ENCODE measurements around the gene SLCO2B1. TPM values are rescaled to one million over a fixed set of nuclear protein-coding genes. Genes with fewer than 3 reads are reported as not detected.
"Not testable (repeated sequence)": the region's sequence is repeated elsewhere in the genome, so short reads cannot be mapped to it uniquely, and the experiment has no call there.

SLCO2B1 gene
- total and polyA plus RNA-seq, 2 experiments from 2014 or later: not detected

- Histone ChIP-seq H4K20me1 (ENCODE audit: insufficient read depth) (no peaks in the 10 kb centered on the region), H3K4me1 (ENCODE audit: insufficient read depth) (peaks cover 14% of the 10 kb centered on the region), H3K27ac (no peak overlapping the region), H3K9me2 (ENCODE audit: insufficient read depth) (no peaks in the 10 kb centered on the region), H3K9ac (no peak overlapping the region), H2AFZ (no peak overlapping the region), H3K4me2 (ENCODE audit: unreplicated experiment) (no peak overlapping the region), H3K36me3 (ENCODE audit: low read depth) (no peaks in the 10 kb centered on the region), H3K9me3 (ENCODE audit: low read depth) (peaks cover 1% of the 10 kb centered on the region), H3K79me2 (ENCODE audit: insufficient read depth) (no peaks in the 10 kb centered on the region), H3K27me3 (replicated peaks; ENCODE audit: insufficient read depth) (peaks cover 31% of the 10 kb centered on the region), H3F3A (ENCODE audit: insufficient read depth) (peaks cover 7% of the 10 kb centered on the region; the same call in 1 of the 2 replicates), H3K4me3 (no peak overlapping the region)
- 63 to 68% methylated on average over 9 of the region's 9 CpGs for WGBS, 2 experiments (ENCODE audit: low coverage in 1 of 2, low lambda C conversion rate in 2 of 2, missing lambda C conversion rate in 2 of 2)
- in situ Hi-C loops (cut with MboI): no loop called here
- peak; percentile 7 for DNase-seq
- TF ChIP-seq EZH2phosphoT487 (IDR thresholded peaks at IDR 0.05; ENCODE audit: insufficient read depth, low read depth): no peak
- TF ChIP-seq EZH2 (IDR thresholded peaks at IDR 0.05; ENCODE audit: insufficient read depth, poor library complexity, severe bottlenecking): no peak
Observed at GRCh38 chr11:75105462-75105925, 45.4 kb upstream of the SLCO2B1 start.

DNA sequence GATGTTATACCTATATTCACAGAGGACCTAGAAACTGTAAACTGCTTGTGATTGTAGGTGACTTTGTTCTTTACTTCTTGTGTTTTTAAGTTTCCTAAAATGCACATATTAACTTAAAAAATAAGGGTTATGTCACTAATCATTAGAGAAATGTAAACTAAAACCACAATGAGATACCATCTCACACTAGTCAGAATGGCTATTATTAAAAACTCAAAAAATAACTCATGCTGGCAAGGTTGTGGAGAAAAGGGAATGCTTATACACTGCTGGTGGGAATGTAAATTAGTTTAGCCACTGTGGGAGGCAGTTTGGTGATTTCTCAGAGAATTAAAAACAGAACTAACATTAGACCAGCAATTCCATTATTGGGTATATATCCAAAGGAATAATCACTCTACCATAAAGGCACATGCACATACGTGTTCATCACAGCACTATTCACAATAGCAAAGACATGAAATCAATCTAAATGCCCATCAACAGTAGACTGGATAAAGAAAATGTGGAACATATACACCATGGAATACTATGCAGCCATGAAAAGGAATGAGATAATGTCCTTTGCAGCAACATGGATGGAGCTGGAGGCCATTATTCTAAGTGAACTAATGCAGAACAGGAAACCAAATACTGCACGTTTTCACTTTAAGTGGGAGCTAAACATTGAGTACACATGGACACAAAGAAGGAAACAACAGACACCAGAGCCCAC, 44.8 kb upstream of the SLCO2B1 start:
- in situ Hi-C loops (cut with MboI); H4K20me1 ChIP-seq (ENCODE audit: insufficient read depth); H3K36me3 ChIP-seq (ENCODE audit: low read depth); H2AFZ ChIP-seq; H3K9me3 ChIP-seq (ENCODE audit: low read depth); H3K4me2 ChIP-seq (ENCODE audit: unreplicated experiment); DNase-seq; H3K79me2 ChIP-seq (ENCODE audit: insufficient read depth); H3K9me2 ChIP-seq (ENCODE audit: insufficient read depth); H3K9ac ChIP-seq; H3F3A ChIP-seq (ENCODE audit: insufficient read depth); H3K27ac ChIP-seq; H3K4me3 ChIP-seq: not testable (repeated sequence)
- Histone ChIP-seq H3K27me3 (replicated peaks; ENCODE audit: insufficient read depth) (peaks cover 30% of the 10 kb centered on the region), H3K4me1 (ENCODE audit: insufficient read depth) (peaks cover 14% of the 10 kb centered on the region)
- WGBS, 2 experiments (ENCODE audit: low coverage in 1 of 2, low lambda C conversion rate in 2 of 2, missing lambda C conversion rate in 2 of 2): 80 to 93% methylated on average over 2 of the region's 2 CpGs

DNA sequence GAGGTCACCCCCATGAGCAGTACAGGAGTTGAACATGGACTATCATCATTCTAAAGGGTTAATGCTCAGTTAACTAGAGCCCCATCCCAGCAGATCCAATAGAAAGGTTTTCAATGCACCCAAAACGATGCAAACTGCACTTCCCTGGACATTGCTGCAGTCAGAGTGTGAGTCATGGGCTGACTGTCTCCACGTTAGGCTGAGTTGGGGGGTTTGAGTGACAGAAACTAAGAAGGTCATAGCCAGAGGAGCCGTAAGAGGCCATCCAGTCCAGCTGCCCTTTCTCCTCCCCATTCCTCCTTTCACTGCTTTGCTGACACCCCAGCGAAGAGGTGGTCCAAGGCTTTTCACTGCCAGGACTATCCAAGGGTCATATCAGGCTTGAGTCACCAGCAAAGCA, 43.7 kb upstream of the SLCO2B1 start:
- in situ Hi-C loops (cut with MboI): no loop called here
- Histone ChIP-seq H3K4me2 (ENCODE audit: unreplicated experiment) (no peak overlapping the region), H2AFZ (no peak overlapping the region), H4K20me1 (ENCODE audit: insufficient read depth) (no peaks in the 10 kb centered on the region), H3K79me2 (ENCODE audit: insufficient read depth) (no peaks in the 10 kb centered on the region), H3K4me3 (no peak overlapping the region), H3K27me3 (replicated peaks; ENCODE audit: insufficient read depth) (peaks cover 24% of the 10 kb centered on the region), H3K9ac (no peak overlapping the region), H3K4me1 (ENCODE audit: insufficient read depth) (peaks cover 14% of the 10 kb centered on the region), H3K9me3 (ENCODE audit: low read depth) (peaks cover 7% of the 10 kb centered on the region), H3K27ac (no peak overlapping the region), H3K9me2 (ENCODE audit: insufficient read depth) (no peaks in the 10 kb centered on the region), H3K36me3 (ENCODE audit: low read depth) (no peaks in the 10 kb centered on the region), H3F3A (ENCODE audit: insufficient read depth) (peaks cover 7% of the 10 kb centered on the region; the same call in 1 of the 2 replicates)
- TF ChIP-seq EZH2phosphoT487 (IDR thresholded peaks at IDR 0.05; ENCODE audit: insufficient read depth, low read depth) (no peak), EZH2 (IDR thresholded peaks at IDR 0.05; ENCODE audit: insufficient read depth, poor library complexity, severe bottlenecking) (no peak)
- WGBS, 2 experiments (ENCODE audit: low coverage in 1 of 2, low lambda C conversion rate in 2 of 2, missing lambda C conversion rate in 2 of 2): 21% methylated on average over 4 of the region's 4 CpGs
- peak; percentile 43 for DNase-seq

DNA sequence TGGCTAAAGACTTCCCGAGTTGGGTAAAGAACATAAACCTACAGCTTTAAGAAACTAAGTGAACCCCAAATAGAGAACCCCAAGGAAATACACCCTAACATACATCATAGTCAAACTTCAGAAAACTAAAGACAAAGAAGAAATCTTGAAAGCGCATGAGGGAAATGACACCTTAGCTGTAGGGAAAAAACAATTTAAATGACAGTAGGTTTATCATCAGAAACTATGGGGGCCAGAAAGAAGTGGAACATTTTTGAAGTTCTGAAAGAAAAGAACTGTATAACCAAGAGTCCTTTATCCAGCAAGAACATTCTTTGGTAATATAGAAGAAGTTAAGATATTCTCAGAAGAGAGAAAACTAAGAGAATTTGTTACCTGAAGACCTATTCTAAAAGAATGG, 38.7 kb upstream of the SLCO2B1 start:
- Histone ChIP-seq H3K4me1 (ENCODE audit: insufficient read depth) (peaks cover 4% of the 10 kb centered on the region), H3K27me3 (replicated peaks; ENCODE audit: insufficient read depth) (peaks cover 13% of the 10 kb centered on the region; the same call in 1 of the 2 replicates), H2AFZ (no peak overlapping the region), H3K9me3 (ENCODE audit: low read depth) (peaks cover 9% of the 10 kb centered on the region), H3K27ac (no peak overlapping the region), H3K9me2 (ENCODE audit: insufficient read depth) (no peaks in the 10 kb centered on the region), H3K9ac (no peak overlapping the region), H3K79me2 (ENCODE audit: insufficient read depth) (no peaks in the 10 kb centered on the region), H3K4me3 (no peak overlapping the region), H3K4me2 (ENCODE audit: unreplicated experiment) (no peak overlapping the region), H4K20me1 (ENCODE audit: insufficient read depth) (no peaks in the 10 kb centered on the region), H3F3A (ENCODE audit: insufficient read depth) (no peaks in the 10 kb centered on the region), H3K36me3 (ENCODE audit: low read depth) (no peaks in the 10 kb centered on the region)
- 55 to 67% methylated on average over 2 of the region's 2 CpGs for WGBS, 2 experiments (ENCODE audit: low coverage in 1 of 2, low lambda C conversion rate in 2 of 2, missing lambda C conversion rate in 2 of 2)
- DNase-seq: no peak
- no peak for TF ChIP-seq EZH2phosphoT487 (IDR thresholded peaks at IDR 0.05; ENCODE audit: insufficient read depth, low read depth)
- TF ChIP-seq EZH2 (IDR thresholded peaks at IDR 0.05; ENCODE audit: insufficient read depth, poor library complexity, severe bottlenecking): no peak
- in situ Hi-C loops (cut with MboI): no loop called here
